T47D (cell line): Measurements from ENCODE around the gene CRTC1.
A peak's percentile ranks its signal among the peaks of the same experiment; 100 is the strongest.
"Not testable (repeated sequence)": the region's sequence is repeated elsewhere in the genome, so short reads cannot be mapped to it uniquely, and the experiment has no call there.

Experiments
- DNase-seq, 2 experiments: peaks; one replicate each; pipeline versions ENCODE4 v3.0.0 to v3.0.0-alpha.2; 2011 to 2012; ENCODE audit warnings: low read depth in 1 of 2, low spot score in 1 of 2
- JUND ChIP-seq: IDR thresholded peaks from 2 replicates; pipeline ENCODE4 v1.6.1; 2012; ENCODE audit warnings: low read depth
- in situ Hi-C: cut with HindIII; loops from 2 replicates; pipeline ENCODE4 v1.10.0; 2016; ENCODE audit warnings: low sequenced_read_pairs, low pct_unique_long_range_greater_than_20kb

Gene CRTC1

DNA sequence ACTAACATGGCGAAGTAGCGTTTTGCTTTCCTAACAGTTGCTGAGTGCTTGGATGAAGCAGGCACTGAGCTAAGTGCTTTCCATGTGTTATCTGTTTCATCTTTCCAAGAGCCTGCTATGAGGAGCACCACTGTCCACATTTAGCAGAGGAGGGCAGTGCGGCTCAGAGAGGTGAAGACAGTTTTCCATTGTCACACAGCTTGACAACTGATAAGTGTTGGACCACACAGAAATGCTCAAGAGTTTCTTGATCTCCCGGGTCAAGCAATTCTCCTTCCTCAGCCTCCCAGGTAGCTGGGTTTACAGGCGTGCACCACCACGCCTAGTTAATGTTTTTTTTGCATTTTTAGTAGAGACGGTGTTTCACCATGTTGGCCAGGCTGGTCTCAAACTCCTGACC, 6.8 kb upstream of the CRTC1 start:
- no peak for TF ChIP-seq JUND
- no peak for DNase-seq
- in situ Hi-C loops: no loop called here

DNA sequence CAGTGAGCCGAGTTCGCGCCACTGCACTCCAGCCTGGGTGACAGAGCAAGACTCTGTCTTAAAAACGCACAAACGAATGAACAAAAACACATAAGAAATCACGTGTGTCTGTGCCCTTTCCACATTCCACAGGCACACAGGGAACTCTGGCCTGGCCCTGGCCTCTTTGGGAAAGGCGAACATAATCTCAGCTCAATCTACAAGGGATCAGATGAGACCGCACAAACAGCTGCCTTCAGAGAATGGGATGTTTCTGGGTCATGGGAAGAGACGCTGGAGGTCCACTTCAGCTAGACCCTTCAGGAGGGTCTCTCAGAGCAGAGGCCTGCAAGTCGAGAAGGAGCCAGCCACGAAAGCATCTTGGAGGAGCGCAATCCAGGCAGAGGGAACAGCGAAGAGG, 6.3 kb upstream of the CRTC1 start:
- no peak for DNase-seq
- TF ChIP-seq JUND: no peak
- in situ Hi-C loops: no loop called here

DNA sequence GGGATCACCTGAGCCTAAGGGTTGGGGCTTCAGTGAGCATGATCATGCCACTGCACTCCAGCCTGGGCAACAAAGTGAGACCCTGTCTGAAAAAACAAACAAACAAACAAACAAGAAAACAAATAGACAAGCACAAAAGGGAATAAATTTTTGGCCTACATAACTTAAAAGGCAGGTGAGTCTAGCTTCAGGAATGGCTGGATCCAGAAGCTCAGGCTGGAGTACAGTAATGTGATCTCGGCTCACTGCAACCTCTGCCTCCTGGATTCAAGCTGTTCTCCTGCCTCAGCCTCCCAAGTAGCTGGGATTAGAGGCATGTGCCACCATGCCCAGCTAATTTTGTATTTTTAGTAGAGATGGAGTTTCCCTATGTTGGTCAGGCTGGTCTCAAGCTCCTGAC, 3.3 kb upstream of the CRTC1 start:
- DNase-seq, in situ Hi-C loops: not testable (repeated sequence)

DNA sequence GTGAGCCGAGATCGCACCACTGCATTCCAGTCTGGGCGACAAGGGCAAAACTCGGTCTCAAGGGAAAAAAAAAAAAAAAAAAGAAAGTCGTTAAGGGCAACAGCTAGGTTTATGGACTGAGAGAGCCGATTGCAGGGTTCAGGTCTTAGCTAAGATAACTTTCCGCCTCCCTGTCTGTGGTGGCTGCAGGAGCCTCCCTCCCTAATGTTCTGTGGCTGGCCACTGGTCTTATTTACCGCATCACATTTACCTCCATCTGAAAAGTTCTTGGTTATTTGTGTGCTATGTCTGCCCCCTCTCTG, 722 bp upstream of the CRTC1 start:
- DNase-seq: no peak
- in situ Hi-C loops: no loop called here
- no peak for TF ChIP-seq JUND

DNA sequence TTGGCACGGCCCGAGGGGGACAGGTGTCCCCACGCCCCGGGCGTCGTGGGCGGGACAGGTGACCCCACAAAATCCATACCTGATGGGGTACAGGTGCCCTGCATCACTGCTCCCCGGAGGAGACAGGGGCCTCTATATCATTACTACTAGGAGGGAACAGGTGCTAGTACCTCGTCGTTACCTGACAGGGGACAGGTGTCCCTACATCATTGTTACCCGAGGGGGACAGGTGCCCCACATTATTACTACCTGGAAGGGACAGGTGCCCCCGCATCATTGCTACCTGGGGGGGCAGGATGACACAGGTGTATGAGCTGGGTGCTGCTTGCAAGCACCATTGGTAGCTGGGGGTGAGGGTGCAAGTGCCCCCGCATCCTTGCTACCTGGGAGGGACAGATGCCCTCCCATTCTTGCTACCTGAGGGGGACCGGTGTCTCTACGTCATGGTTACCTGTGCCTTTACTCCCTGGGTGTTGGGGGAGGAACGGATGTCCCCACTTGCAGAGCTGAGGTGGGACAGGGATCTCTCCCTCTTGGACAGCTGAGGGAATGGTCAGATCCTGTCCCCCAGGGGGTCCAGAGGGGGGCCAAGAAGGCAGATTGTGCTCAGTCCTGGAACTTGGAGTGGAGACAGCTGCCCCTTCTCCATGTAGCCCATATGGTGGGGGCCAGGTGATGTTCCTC, 620 bp downstream of the CRTC1 start:
- TF ChIP-seq JUND: no peak
- DNase-seq: no peak
- in situ Hi-C loops: no loop called here

DNA sequence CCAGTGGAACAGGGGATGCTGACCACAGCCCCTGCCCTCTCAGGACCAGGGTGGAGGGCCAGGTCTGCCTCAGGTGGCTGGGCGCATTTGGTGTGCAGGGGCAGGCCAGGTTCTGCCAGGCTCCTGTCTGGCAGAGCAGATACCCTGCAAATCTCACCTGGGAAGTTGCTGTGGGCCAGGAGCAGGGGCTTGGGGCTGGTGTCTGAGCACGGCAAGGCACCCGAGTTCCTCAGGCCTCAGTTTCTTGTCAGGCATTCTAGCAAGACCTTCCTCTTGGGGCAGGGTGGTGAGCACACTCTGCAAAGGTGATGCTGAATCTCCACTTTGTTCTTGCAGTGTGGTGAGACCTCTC, 1.1 kb downstream of the CRTC1 start:
- in situ Hi-C loops: no loop called here
- no peak for TF ChIP-seq JUND

DNA sequence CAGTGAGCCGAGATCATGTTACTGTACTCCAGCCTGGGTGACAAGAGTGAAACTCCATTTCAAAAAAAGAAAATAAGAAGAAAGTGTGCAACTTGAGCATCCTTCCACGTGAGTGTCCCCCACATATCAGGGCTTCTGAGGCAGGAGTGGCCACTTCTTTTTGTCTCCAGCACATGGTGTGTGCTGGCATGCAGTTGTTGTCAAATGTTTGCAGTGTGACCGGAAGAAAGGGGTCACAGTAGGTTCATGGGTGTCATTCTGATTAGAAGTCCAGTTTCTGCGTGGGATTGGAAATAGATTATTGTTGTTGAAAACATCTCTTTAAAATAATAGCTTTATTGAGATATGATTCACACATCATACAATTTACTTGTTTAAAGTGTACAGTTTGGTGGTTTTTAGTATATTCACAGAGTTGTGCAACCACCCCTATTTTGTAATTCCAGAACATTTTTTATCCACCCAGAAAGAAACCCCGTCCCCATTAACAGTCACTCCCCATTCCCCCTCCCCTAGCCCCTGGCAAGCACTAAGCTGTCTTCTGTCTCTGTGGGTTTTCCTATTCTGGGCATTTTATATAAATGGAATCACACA, 2.2 kb downstream of the CRTC1 start:
- TF ChIP-seq JUND: no peak
- in situ Hi-C loops: no loop called here
- DNase-seq: no peak

More for the DNA sequence above, 1.1 kb downstream of the CRTC1 start:
- DNase-seq: no peak

DNA sequence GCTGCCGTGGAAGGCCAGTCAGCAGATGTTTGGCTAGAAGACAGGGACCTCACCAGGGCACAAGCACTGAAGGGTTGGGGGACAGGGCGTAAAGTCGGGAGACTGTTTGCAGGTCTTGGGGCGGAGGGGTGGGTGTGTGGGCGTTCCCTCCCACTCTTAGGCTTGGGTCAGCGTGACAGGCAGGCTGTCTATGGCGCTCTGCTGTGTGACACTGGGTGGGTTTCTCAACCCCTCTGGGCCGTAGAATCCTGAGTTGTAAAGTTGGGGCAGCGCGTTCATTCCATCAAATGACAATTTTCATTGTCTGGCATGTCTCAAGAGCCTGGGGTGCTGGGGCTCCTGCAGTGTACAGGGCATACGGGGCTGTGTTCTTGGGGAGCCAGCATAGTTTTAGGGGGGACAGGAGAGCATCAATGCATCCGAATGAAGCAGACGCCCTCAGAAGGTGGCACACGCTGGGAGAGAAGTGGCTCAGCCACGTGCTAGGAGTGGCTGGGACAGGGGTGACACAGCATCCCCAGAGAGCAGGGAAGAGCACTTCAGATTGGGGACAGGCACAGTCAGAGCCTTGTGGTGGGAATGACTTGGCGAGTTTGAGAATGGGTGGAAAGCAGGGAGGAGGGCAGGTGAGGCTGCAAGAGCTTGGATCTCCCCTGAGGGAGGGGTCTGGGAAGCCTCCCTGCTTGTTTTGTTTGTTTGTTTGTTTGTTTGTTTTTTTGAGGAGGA, 4.4 kb downstream of the CRTC1 start:
- in situ Hi-C loops: no loop called here
- no peak for TF ChIP-seq JUND
- no peak for DNase-seq

DNA sequence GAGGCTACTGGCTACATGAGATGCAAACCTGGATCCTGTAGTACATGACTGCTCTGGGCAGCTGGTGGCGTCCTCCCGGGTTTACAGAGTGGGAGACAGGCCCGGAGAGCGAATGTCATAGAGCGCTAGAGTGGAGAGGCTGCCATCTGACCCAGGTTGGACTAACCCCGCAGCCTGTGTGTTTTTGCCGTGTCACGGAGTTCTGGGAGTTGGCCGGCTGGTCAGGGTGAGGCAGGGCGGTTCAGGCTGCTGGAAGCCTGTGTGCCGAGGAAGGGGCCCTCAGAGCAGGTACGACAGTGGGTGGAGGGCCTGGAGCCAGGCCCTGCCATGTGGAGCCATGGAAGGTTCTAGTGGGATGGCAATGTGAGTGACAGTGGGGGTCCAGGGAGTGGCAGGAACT, 12.5 kb downstream of the CRTC1 start:
- no peak for DNase-seq

DNA sequence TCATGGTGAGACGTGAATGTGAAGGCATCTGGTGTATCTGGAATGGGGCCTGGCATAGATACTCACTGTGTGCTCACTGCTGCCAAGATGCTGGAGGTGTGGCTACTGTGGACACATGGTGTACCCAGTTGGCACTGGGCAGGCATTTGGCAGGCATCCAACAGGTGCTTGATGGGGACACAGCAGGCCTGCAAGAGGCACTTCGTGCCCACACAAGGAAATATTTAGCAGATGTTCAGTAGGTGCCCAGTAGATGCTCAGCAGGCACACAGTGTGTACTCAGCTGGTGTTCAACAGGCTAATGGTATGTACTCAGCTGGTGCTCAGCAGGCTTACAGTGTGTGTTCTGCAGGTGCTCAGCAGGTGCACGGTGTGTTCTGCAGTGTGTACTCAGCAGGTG, 14.2 kb downstream of the CRTC1 start:
- no peak for TF ChIP-seq JUND
- in situ Hi-C loops: no loop called here

More for the DNA sequence above, 12.5 kb downstream of the CRTC1 start:
- TF ChIP-seq JUND: no peak
- in situ Hi-C loops: no loop called here

DNA sequence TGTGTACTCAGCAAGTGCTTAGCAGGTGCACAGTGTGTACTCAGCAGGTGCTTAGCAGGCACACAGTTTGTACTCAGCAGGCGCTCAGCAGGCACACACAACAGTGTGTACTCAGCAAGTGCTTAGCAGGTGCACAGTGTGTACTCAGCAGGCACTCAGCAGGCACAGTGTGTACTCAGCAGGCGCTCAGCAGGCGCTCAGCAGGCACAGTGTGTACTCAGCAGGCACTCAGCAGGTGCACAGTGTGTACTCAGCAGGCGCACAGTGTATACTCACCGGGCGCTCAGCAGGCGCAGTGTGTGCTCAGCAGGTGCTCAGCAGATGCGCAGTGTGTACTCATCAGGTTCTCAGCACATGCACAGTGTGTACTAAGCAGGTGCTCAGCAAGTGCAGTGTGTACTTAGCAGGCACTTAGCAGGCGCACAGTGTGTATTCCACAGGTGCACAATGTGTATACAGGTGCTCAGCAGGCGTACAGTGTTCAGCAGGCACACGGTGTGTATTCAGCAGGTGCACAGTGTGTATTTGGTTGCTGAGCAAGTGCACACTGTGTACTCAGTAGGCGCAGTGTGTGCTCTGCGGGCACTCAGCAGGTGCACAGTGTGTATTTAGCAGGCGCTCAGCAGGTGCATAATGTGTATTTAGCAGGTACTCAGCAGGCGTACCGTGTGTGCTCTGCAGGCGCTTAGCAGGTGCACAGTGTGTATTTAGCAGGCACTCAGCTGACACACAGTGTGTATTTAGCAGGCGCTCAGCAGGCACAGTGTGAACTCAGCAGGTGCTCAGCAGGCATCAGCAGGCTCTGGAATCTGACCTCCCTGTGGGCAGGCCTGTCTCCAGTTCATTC, 15.1 kb downstream of the CRTC1 start:
- no peak for TF ChIP-seq JUND
- no peak for DNase-seq
- in situ Hi-C loops: no loop called here

More for the DNA sequence above, 14.2 kb downstream of the CRTC1 start:
- peak in 1 of 2 experiments; percentile 20 for DNase-seq

DNA sequence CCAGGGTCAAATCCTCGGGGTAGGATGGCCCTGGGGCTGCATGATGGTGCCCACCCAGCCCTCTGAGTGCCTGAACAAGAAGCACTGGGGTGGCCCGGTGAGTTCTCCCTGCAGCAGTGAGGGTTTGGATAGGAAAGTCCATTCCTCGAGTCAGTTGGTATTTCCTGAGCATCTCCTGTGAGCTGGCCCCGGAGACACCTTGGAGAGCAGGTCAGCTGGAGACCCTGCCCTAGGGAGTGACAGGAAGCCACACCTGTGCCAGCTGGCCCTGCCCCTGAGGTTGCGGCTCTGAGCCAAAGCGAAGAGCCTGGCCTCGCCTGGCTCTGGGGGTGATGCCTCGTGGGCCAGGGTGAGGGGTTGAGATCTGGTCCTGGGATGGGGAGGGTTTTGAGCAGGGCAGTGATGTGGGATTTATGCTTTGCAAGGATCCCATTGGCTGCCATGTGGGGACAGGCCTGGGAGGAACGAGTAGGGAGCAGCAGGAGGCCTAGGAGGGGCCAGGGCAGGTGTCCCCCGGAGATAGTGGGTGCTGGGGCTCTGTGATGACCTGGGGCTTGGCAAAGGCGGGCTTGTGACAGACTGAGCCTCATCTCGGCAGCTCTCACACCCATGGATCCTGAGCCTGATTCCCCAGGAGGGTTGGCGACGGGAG, 16.0 kb downstream of the CRTC1 start:
- no peak for DNase-seq
- no peak for TF ChIP-seq JUND
- in situ Hi-C loops: no loop called here
